HL-60 (cell line): ENCODE measurements around the gene EPB41L4B.
"Not testable (repeated sequence)": the region's sequence is repeated elsewhere in the genome, so short reads cannot be mapped to it uniquely, and the experiment has no call there.

Source experiments
- DNase-seq, 2 experiments: peaks; one replicate each; pipeline ENCODE4 v3.0.0-alpha.2; 2010 to 2020; ENCODE audit warnings: low read depth in 1 of 2, low spot score in 1 of 2
- H3K27ac ChIP-seq: fragments of 250-450 bp; sonication (Bioruptor Pico); replicated peaks from 2 replicates; pipeline ENCODE4 v1.5.1; 2020; ENCODE audit warnings: mild to moderate bottlenecking, moderate library complexity
- H3K27me3 ChIP-seq: fragments of 250-450 bp; sonication (Bioruptor Pico); 2 replicates; pipeline ENCODE4 v1.5.1; 2021; ENCODE audit warnings: mild to moderate bottlenecking, moderate library complexity; ENCODE audit not compliant: insufficient read depth, poor library complexity, severe bottlenecking
- H3K4me3 ChIP-seq: replicated peaks from 2 replicates; pipeline ENCODE4 v1.5.1; 2011; ENCODE audit warnings: mild to moderate bottlenecking, control low read depth, low read length; ENCODE audit not compliant: insufficient read depth
- CTCF ChIP-seq: IDR thresholded peaks from one replicate; pipeline ENCODE4 v1.5.1; 2011; ENCODE audit warnings: low read length, control low read depth, inconsistent platforms; ENCODE audit not compliant: insufficient read depth
- GABPA ChIP-seq: IDR thresholded peaks from 2 replicates; pipeline ENCODE4 v1.6.1; 2012; ENCODE audit warnings: low read depth
- POLR2AphosphoS5 ChIP-seq: IDR thresholded peaks from 2 replicates; pipeline ENCODE4 v1.6.1; 2012; ENCODE audit warnings: low read depth
- SPI1 ChIP-seq: IDR thresholded peaks from 2 replicates; pipeline ENCODE4 v1.6.1; 2012; ENCODE audit warnings: low read depth, mild to moderate bottlenecking, borderline replicate concordance
- long read RNA-seq: library from polyadenylated mRNA; unstranded; transcript quantifications from one replicate; pipeline ENCODE4 v2.0.0, GENCODE V29; 2020
- TF ChIP-seq, protein P1 (sequence below): IDR thresholded peaks from 2 replicates; pipeline ENCODE4 v1.6.1; 2012; ENCODE audit warnings: low read depth; ENCODE audit not compliant: insufficient replicate concordance

Gene EPB41L4B
- long read RNA-seq = 0 reads

DNA sequence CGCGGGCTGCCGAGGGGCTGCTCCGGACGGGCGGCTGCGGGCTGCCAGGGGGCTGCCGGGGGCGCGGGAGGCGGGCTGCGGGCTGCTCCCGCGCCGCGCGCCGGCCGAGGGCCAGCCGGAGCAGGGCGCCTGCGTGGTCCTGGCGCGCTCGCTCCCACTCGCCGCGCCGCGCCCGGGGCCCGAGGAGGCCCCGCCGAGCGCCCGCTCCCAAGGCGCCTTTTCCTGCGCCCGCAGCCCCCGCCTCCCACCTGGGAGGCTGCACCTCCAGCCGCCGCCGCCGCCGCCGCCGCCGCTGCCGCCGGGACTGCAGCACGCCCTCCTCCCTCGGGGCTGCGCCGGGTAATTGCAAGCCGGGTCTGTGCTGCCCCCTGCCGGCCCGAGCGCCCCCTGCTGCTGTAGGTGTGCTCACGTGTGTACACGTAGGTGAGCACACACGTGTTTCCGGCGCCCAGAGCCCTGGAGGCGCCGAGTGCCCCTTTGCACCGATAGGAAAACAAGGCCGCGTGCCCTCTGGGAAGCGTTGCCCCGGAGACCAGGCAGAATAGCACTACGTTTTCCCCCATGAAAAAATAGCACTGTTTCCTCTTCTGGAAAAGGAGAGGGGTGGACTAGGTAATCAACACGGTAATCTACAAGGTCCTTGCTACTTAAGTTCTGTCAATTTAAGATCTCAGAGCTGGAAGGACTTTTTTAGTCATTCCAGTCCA is at the start of gene EPB41L4B:
TSS of gene EPB41L4B (minus strand) at position 318 of the 707 bp plus-strand sequence. CDS start 613 bp downstream, outside the sequence.
- peak within 1 kb of the TSS; percentile 17 for H3K4me3 ChIP-seq
- H3K27ac ChIP-seq = no peak within 1 kb of the TSS
- peaks cover 33% of the 10 kb centered on the region for H3K27me3 ChIP-seq
- TF ChIP-seq SPI1 (no peak), CTCF (peak; percentile 37), POLR2AphosphoS5 (no peak)
- TF ChIP-seq, protein P1, sequence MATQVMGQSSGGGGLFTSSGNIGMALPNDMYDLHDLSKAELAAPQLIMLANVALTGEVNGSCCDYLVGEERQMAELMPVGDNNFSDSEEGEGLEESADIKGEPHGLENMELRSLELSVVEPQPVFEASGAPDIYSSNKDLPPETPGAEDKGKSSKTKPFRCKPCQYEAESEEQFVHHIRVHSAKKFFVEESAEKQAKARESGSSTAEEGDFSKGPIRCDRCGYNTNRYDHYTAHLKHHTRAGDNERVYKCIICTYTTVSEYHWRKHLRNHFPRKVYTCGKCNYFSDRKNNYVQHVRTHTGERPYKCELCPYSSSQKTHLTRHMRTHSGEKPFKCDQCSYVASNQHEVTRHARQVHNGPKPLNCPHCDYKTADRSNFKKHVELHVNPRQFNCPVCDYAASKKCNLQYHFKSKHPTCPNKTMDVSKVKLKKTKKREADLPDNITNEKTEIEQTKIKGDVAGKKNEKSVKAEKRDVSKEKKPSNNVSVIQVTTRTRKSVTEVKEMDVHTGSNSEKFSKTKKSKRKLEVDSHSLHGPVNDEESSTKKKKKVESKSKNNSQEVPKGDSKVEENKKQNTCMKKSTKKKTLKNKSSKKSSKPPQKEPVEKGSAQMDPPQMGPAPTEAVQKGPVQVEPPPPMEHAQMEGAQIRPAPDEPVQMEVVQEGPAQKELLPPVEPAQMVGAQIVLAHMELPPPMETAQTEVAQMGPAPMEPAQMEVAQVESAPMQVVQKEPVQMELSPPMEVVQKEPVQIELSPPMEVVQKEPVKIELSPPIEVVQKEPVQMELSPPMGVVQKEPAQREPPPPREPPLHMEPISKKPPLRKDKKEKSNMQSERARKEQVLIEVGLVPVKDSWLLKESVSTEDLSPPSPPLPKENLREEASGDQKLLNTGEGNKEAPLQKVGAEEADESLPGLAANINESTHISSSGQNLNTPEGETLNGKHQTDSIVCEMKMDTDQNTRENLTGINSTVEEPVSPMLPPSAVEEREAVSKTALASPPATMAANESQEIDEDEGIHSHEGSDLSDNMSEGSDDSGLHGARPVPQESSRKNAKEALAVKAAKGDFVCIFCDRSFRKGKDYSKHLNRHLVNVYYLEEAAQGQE = no peak
- DNase-seq = peak; percentile 64 to 78

- no peak for DNase-seq
- H3K27ac ChIP-seq = no peak overlapping the region
- no peak overlapping the region for H3K4me3 ChIP-seq
- H3K27me3 ChIP-seq = no peaks in the 10 kb centered on the region
- TF ChIP-seq, protein P1 = no peak
- TF ChIP-seq CTCF (no peak), SPI1 (no peak), GABPA (no peak), POLR2AphosphoS5 (no peak)
Measured at GRCh38 chr9:109369285-109369684, 48.4 kb upstream of the EPB41L4B start.

DNA sequence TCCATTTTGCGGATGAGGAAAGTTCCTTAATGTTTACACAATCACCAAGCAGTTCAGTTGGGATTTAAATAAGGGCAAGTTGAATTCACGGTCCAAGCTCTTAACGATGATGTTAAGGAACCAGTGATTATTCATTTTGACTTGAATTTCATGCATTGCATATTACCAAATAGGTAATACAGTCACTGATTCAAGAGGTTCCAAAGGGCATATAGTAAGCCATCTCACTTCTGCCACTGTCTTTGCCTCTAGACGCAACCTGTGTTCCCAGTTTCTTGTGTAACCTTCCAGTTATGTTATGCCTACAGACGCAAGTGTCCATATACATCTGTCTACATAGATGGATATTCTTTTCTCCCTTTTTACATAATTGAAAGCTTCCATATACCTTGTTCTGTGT is 39.9 kb upstream of the EPB41L4B start:
- Histone ChIP-seq H3K27me3 (no peaks in the 10 kb centered on the region), H3K27ac (no peak overlapping the region), H3K4me3 (no peak overlapping the region)
- TF ChIP-seq SPI1 = no peak
- no peak for TF ChIP-seq GABPA
- TF ChIP-seq CTCF = no peak
- TF ChIP-seq, protein P1 = no peak
- TF ChIP-seq POLR2AphosphoS5 = no peak
- DNase-seq = no peak

GRCh38 chr9:109358968-109359603 is 38.2 kb upstream of the EPB41L4B start:
- not testable (repeated sequence) for H3K4me3 ChIP-seq, H3K27me3 ChIP-seq, H3K27ac ChIP-seq, DNase-seq
